ENCODE measurements around the gene RMI2.

Gene RMI2

DNA sequence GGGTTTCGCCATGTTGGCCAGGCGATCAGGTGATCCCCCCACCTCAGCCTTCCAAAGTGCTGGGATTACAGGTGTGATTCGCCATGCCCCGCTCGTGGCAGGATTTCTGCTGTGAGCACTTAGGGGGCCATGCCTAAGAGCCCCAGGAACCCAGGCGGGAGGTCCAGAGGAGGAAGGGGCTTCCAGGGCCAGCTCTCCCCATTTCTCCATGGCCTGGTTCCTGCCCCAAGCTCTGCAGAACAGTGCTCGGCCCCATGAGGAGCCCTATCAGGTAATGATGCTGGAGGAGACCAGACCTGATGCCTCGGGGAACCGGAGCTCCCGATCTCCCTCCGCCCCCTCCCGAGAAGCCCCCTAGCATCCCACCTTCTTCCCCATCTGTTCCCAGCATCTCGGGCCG is 53.6 kb downstream of the RMI2 start:
- no peak for DNase-seq (ENCODE audit: low read depth, low spot score)

DNA sequence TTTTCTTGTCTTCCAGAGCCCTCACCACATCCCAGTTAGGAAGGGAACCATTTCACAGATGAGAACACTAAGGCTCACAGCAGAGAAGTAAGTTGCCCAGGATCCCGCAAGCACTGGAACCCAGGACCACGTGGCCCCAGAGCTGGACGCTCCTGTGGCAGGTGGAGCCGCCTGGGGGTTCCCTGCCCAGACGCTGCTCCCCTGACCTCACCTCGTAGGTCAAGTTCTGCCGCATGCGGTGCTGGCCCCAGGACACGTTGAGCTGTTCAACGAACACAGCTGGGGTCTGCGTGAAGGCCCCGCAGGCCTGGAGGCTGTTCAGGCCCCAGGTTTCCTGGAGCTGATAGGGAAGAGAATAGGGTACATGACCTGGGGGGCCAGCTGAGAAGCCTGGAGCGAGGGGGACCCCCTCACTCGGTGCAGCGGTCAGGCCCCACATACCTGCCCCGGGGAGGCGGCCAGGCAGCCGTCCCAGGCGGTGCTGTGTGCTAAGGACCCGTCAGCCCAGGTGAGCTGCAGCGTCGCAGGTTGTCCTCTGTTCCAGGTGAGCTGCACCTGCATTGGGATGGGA is 54.1 kb downstream of the RMI2 start:
- DNase-seq (ENCODE audit: low read depth, low spot score) = no peak

DNA sequence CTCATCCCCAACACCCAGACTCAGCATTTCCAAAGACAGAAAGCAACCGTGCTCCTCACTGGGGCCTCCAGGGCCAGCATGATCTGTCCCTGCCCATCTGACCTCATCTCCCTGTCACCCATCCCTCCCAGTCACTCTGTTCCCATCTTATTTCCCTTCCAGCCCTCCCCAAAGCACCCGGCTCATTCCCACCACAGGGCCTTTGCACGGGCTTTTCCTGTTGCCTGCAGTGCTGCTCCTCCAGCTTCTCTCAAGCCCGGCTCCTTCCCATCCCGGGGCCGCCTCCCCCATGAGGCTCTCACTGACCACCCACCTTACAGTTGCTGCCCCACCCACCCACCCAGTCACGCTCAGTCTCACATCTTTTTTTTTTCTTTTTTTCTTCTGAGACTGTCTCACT is 54.8 kb downstream of the RMI2 start:
- DNase-seq (ENCODE audit: low read depth, low spot score) = no peak

Data from activated CD4-positive, CD25-positive, alpha-beta regulatory T cell treated with anti-CD3 and anti-CD28 coated beads, Interleukin-2, amount 50 U/mL, for 16 hours (primary cell).